Measurements from ENCODE around the gene HHAT.
A peak's percentile ranks its signal among the peaks of the same experiment; 100 is the strongest.

Gene HHAT

DNA sequence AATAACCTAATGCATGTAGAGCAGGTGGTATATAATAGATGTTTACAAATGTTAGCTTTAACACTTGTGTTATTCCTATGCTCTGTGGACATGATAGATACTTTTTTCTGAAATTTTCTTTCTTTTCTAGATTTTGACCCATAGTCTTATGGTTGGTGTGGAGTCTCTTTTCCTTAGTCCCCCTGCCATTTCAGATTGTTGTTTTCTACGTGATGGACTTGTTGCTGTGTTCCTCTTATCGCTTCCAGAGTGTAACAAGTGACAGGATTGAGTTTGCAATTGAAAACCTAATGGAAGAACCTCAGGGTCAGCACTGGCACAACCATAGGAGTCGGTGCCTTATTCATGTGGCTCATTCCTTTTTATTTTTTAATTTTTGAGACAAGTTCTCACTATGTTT lies 136.4 kb downstream of the HHAT start:
- TF ChIP-seq CTCF (IDR thresholded peaks at IDR 0.05; ENCODE audit: insufficient read depth, low read length, missing control alignments): no peak
- no peak for DNase-seq (ENCODE audit: low read depth, low spot score)
- H3K4me3 ChIP-seq (ENCODE audit: low read depth, low read length): no peak overlapping the region
- POLR2A ChIA-PET: no interaction called here
- CTCF ChIA-PET: interaction anchor here (1.0 to 1.5 kb wide), 2 partner anchors 65 to 669 kb away, joined by 3 read pairs; partner anchors contain the start of gene KCNH1

DNA sequence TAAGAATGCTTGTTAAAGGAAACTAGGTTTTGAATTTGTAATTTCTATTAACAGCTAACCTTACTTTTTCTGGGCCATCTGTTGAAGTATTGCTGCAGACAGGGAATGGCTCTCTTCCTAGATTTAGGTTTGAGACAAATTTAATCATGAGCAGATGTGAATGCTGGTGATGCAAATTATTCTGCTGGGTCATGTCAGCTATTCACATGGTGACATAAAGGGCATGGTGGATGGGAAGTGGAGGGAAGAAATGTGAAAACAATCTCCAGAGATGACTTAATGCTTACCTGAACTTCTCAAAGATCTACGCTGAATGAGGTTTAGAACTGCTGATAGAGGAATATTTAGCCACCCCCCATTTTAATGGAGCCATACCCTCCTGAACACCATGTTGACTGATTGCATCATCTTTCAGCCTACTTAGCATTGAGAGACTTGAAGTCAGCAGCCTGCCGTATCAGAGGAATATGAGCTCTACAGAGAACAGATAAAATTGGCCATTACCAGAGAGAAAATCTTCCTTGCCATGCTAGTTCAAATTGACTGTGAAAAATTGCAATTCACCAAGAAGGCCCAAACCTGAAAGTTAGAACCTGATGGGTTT lies 138.8 kb downstream of the HHAT start:
- no peak overlapping the region for H3K4me3 ChIP-seq (ENCODE audit: low read depth, low read length)
- ChIA-PET POLR2A (no interaction called here), CTCF (interaction anchor here (0.9 to 1.4 kb wide), 3 partner anchors 12 to 667 kb away, joined by 3 to 4 read pairs (median 3); partner anchors contain the start of gene KCNH1)
- no peak for TF ChIP-seq CTCF (IDR thresholded peaks at IDR 0.05; ENCODE audit: insufficient read depth, low read length, missing control alignments)
- peak; percentile 9 for DNase-seq (ENCODE audit: low read depth, low spot score)

- POLR2A ChIA-PET: no interaction called here
- H3K4me3 ChIP-seq (ENCODE audit: low read depth, low read length): no peak overlapping the region
- DNase-seq (ENCODE audit: low read depth, low spot score): no peak
- CTCF ChIA-PET: no interaction called here
- no peak for TF ChIP-seq CTCF (IDR thresholded peaks at IDR 0.05; ENCODE audit: insufficient read depth, low read length, missing control alignments)
Measured at GRCh38 chr1:210469441-210469840, 140.7 kb downstream of the HHAT start.

DNA sequence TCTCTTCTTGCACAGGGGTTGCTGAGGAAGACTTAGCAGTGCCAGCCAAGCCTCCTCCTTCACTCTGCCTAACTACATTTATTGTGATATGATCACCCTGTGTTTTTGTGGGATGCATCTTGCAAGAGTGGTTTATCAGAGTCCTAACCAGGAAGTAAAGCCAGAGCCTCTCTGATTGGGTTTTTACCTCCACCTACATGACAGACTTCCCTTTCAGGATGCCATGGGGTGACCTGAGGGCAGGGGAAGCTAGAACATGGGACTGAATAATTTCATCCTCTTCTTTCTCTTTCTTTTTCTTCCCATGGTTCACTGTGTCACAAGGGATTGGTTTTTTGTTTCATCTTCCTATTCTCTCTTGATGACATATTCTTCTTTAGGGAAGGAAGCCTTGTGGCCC lies 146.6 kb downstream of the HHAT start:
- H3K4me3 ChIP-seq (ENCODE audit: low read depth, low read length): no peak overlapping the region
- DNase-seq (ENCODE audit: low read depth, low spot score): no peak
- no peak for TF ChIP-seq CTCF (IDR thresholded peaks at IDR 0.05; ENCODE audit: insufficient read depth, low read length, missing control alignments)
- ChIA-PET POLR2A (no interaction called here), CTCF (no interaction called here)

DNA sequence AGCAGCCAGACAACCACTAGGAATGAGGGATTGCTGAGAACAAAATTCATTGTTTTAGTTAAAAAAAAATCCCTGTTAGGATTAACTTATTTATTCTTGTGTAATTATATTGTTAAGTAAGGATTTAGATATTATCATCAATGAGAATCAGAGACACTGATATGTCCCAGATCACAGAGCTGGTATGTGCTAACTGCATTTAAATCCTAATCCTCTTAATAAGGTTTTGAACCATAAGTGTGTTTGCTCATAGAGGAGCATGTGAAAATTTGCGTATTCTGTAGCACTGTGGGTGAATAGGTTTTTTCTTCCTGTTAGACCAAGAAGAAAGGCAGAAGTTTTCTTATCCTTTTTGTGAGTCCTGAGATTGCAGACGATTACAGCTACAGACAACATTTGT lies 147.1 kb downstream of the HHAT start:
- ChIA-PET POLR2A (interaction anchor here (0.7 kb wide), 1 partner anchor 782 kb away, joined by 3 read pairs; no protein-coding TSS in a partner anchor), CTCF (no interaction called here)
- no peak for TF ChIP-seq CTCF (IDR thresholded peaks at IDR 0.05; ENCODE audit: insufficient read depth, low read length, missing control alignments)

GRCh38 chr1:210476730-210477129 lies 148.0 kb downstream of the HHAT start:
- DNase-seq (ENCODE audit: low read depth, low spot score): no peak
- TF ChIP-seq CTCF (IDR thresholded peaks at IDR 0.05; ENCODE audit: insufficient read depth, low read length, missing control alignments): no peak
- CTCF ChIA-PET: no interaction called here
- POLR2A ChIA-PET: no interaction called here
- H3K4me3 ChIP-seq (ENCODE audit: low read depth, low read length): no peak overlapping the region

More for the DNA sequence above, 147.1 kb downstream of the HHAT start:
- no peak overlapping the region for H3K4me3 ChIP-seq (ENCODE audit: low read depth, low read length)
- no peak for DNase-seq (ENCODE audit: low read depth, low spot score)

All from AG04449 (cell line).